ENCODE data around the gene IGLL1.

DNA sequence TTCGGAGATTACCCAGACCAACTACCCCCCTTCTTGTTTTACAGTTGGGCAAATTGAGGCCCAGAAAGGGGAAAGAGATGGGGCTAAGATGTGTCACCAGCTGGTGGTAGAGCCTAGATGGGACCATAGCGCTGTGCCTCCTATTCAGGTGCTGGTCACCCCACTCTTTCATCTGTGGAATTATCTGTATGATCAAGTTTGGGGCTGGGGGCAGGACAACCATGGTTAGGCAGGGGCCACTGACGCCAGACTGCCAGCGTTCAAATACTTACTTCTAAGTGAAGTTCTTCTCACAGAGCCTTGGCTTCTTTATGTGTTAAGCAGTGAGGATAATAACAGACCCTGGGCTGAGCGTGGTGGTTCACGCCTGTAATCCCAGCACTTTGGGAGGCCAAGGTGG is 55.9 kb downstream of the IGLL1 start:
- TF ChIP-seq, protein P1, sequence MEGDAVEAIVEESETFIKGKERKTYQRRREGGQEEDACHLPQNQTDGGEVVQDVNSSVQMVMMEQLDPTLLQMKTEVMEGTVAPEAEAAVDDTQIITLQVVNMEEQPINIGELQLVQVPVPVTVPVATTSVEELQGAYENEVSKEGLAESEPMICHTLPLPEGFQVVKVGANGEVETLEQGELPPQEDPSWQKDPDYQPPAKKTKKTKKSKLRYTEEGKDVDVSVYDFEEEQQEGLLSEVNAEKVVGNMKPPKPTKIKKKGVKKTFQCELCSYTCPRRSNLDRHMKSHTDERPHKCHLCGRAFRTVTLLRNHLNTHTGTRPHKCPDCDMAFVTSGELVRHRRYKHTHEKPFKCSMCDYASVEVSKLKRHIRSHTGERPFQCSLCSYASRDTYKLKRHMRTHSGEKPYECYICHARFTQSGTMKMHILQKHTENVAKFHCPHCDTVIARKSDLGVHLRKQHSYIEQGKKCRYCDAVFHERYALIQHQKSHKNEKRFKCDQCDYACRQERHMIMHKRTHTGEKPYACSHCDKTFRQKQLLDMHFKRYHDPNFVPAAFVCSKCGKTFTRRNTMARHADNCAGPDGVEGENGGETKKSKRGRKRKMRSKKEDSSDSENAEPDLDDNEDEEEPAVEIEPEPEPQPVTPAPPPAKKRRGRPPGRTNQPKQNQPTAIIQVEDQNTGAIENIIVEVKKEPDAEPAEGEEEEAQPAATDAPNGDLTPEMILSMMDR (IDR thresholded peaks at IDR 0.05), result no peak
- TF ChIP-seq EZH2 (IDR thresholded peaks at IDR 0.05; ENCODE audit: borderline replicate concordance, insufficient read depth, low read depth, low read length, poor library complexity, severe bottlenecking), result no peak

Data from B cell (primary cell).